NCI-H345 (cell line): ENCODE results near the gene CEP63.

Experiments used
- DNase-seq: peaks from one replicate; lab custom pipeline; 2025; lab: John Stamatoyannopoulos, UW

The CEP63 gene

GRCh38 chr3:134485718-134486576 is at the start of gene CEP63, which contains the start of gene ANAPC13:
CEP63 (plus strand) TSS chr3:134486057; CDS start chr3:134495321, 9,264 bp downstream.
ANAPC13 (minus strand) TSS chr3:134485985; CDS start chr3:134482904, 3,081 bp downstream.
- DNase-seq: peak; percentile 95

GRCh38 chr3:134437211-134437752 is 48.6 kb upstream of the CEP63 start:
- no peak for DNase-seq

- DNase-seq: no peak
These were observed 44.5 kb upstream of the CEP63 start for GRCh38 chr3:134441321-134441720.

- no peak for DNase-seq
These were observed 44.0 kb upstream of the CEP63 start for GRCh38 chr3:134441821-134442220.

- no peak for DNase-seq
These were observed 40.8 kb upstream of the CEP63 start for GRCh38 chr3:134445095-134445494.

- DNase-seq: peak; percentile 5
These were observed 40.2 kb upstream of the CEP63 start for GRCh38 chr3:134445636-134446035.

- DNase-seq: no peak
These were observed 39.1 kb upstream of the CEP63 start for GRCh38 chr3:134446800-134447199.

GRCh38 chr3:134447351-134447750 is 38.5 kb upstream of the CEP63 start:
- DNase-seq: no peak

- no peak for DNase-seq
These were observed 37.2 kb upstream of the CEP63 start for GRCh38 chr3:134448664-134449063.

GRCh38 chr3:134449277-134449676 is 36.6 kb upstream of the CEP63 start:
- peak; percentile 32 for DNase-seq

- no peak for DNase-seq
These were observed 35.9 kb upstream of the CEP63 start for GRCh38 chr3:134449951-134450350.

- no peak for DNase-seq
These were observed 32.2 kb upstream of the CEP63 start for GRCh38 chr3:134453631-134454030.

GRCh38 chr3:134457376-134458074 is 28.3 kb upstream of the CEP63 start:
- no peak for DNase-seq

GRCh38 chr3:134458406-134458945 is 27.4 kb upstream of the CEP63 start:
- DNase-seq: no peak

- DNase-seq: no peak
These were observed 26.3 kb upstream of the CEP63 start for GRCh38 chr3:134459562-134459961.

GRCh38 chr3:134460965-134461364 is 24.9 kb upstream of the CEP63 start:
- no peak for DNase-seq

- DNase-seq: no peak
These were observed 23.4 kb upstream of the CEP63 start for GRCh38 chr3:134462331-134462941.

- no peak for DNase-seq
These were observed 22.2 kb upstream of the CEP63 start for GRCh38 chr3:134463676-134464063.

- no peak for DNase-seq
These were observed 21.7 kb upstream of the CEP63 start for GRCh38 chr3:134464064-134464688.

- no peak for DNase-seq
These were observed 21.0 kb upstream of the CEP63 start for GRCh38 chr3:134464689-134465365.

GRCh38 chr3:134466331-134466730 is 19.5 kb upstream of the CEP63 start:
- no peak for DNase-seq
